ENCODE measurements around the gene IGFL1. TPM values are rescaled to one million over a fixed set of nuclear protein-coding genes. Genes with fewer than 3 reads are reported as not detected.
A peak's percentile ranks its signal among the peaks of the same experiment; 100 is the strongest.
"Not testable (repeated sequence)": the region's sequence is repeated elsewhere in the genome, so short reads cannot be mapped to it uniquely, and the experiment has no call there.

The IGFL1 gene
- total RNA-seq, 1 donor = not detected

GRCh38 chr19:46256855-46257254 lies 27.3 kb downstream of the IGFL1 start:
- DNase-seq (ENCODE audit: low read depth) = peak; percentile 42

GRCh38 chr19:46261501-46261900 lies 32.0 kb downstream of the IGFL1 start:
- not testable (repeated sequence) for DNase-seq (ENCODE audit: low read depth); H3K4me3 ChIP-seq (ENCODE audit: low read depth, low read length)

More at GRCh38 chr19:46256855-46257254, 27.3 kb downstream of the IGFL1 start:
- H3K4me3 ChIP-seq (ENCODE audit: low read depth, low read length) = no peak overlapping the region
- no peak for TF ChIP-seq CTCF (IDR thresholded peaks at IDR 0.05; ENCODE audit: insufficient read depth, low read depth, low read length)

GRCh38 chr19:46262684-46263296 lies 33.2 kb downstream of the IGFL1 start:
- H3K4me3 ChIP-seq (ENCODE audit: low read depth, low read length) = not testable (repeated sequence)
- DNase-seq (ENCODE audit: low read depth) = peak; percentile 7

- H3K4me3 ChIP-seq (ENCODE audit: low read depth, low read length) = not testable (repeated sequence)
Observed at GRCh38 chr19:46264801-46265200, 35.3 kb downstream of the IGFL1 start.

GRCh38 chr19:46265217-46265828 lies 35.8 kb downstream of the IGFL1 start:
- peak; percentile 80 for TF ChIP-seq CTCF (IDR thresholded peaks at IDR 0.05; ENCODE audit: insufficient read depth, low read depth, low read length)
- DNase-seq (ENCODE audit: low read depth) = peak; percentile 82
- no peak overlapping the region for H3K4me3 ChIP-seq (ENCODE audit: low read depth, low read length)

More at GRCh38 chr19:46264801-46265200, 35.3 kb downstream of the IGFL1 start:
- DNase-seq (ENCODE audit: low read depth) = not testable (repeated sequence)

GRCh38 chr19:46269101-46269500 lies 39.6 kb downstream of the IGFL1 start:
- TF ChIP-seq CTCF (IDR thresholded peaks at IDR 0.05; ENCODE audit: insufficient read depth, low read depth, low read length) = no peak
- H3K4me3 ChIP-seq (ENCODE audit: low read depth, low read length) = no peak overlapping the region
- DNase-seq (ENCODE audit: low read depth) = no peak

GRCh38 chr19:46270521-46271256 lies 41.1 kb downstream of the IGFL1 start:
- TF ChIP-seq CTCF (IDR thresholded peaks at IDR 0.05; ENCODE audit: insufficient read depth, low read depth, low read length) = no peak
- H3K4me3 ChIP-seq (ENCODE audit: low read depth, low read length) = no peak overlapping the region
- no peak for DNase-seq (ENCODE audit: low read depth)

GRCh38 chr19:46271481-46272197 lies 42.1 kb downstream of the IGFL1 start:
- peak; percentile 61 for DNase-seq (ENCODE audit: low read depth)
- H3K4me3 ChIP-seq (ENCODE audit: low read depth, low read length) = no peak overlapping the region
- no peak for TF ChIP-seq CTCF (IDR thresholded peaks at IDR 0.05; ENCODE audit: insufficient read depth, low read depth, low read length)

GRCh38 chr19:46273931-46274330 lies 44.4 kb downstream of the IGFL1 start:
- not testable (repeated sequence) for H3K4me3 ChIP-seq (ENCODE audit: low read depth, low read length); DNase-seq (ENCODE audit: low read depth)

Measured in fibroblast of villous mesenchyme (primary cell).